HepG2 (cell line): ENCODE measurements around the gene UBAP1L.

ENCODE experiments used
- CEBPB ChIP-seq: IDR thresholded peaks from 2 replicates; pipeline ENCODE4 v1.6.1; 2011; ENCODE audit warnings: low read depth, low read length, improper control_type of control experiment, borderline replicate concordance
- CEBPG ChIP-seq: IDR thresholded peaks from 2 replicates; pipeline ENCODE4 v1.6.1; 2016
- CTCF ChIP-seq: sonication (generic); formaldehyde crosslinking; IDR thresholded peaks from 2 replicates; pipeline ENCODE4 v1.5.0; 2020; ENCODE audit warnings: mild to moderate bottlenecking, missing genetic modification reagents, moderate library complexity
- EZH2 ChIP-seq: conservative IDR thresholded peaks from 2 replicates; pipeline ENCODE4 v1.6.1; 2012; ENCODE audit warnings: mild to moderate bottlenecking, low read depth, low read length, moderate library complexity
- FOXA1 ChIP-seq, 2 experiments: fragments of 450-650 bp in 1 of 2; sonication (generic) in 1 of 2; formaldehyde crosslinking in 1 of 2; IDR thresholded peaks; 2 replicates each; pipeline versions ENCODE4 v1.4.0 to v1.6.1; 2016 to 2020; ENCODE audit warnings: missing genetic modification reagents in 1 of 2
- HMGXB3 ChIP-seq: sonication (generic); formaldehyde crosslinking; IDR thresholded peaks from 2 replicates; pipeline ENCODE4 v1.4.0; 2020; ENCODE audit warnings: missing genetic modification reagents, borderline replicate concordance
- ZNF780A ChIP-seq: sonication (generic); formaldehyde crosslinking; IDR thresholded peaks from 2 replicates; pipeline ENCODE4 v1.8.0; 2022; ENCODE audit warnings: mild to moderate bottlenecking, missing genetic modification reagents, moderate library complexity
- ZSCAN29 ChIP-seq: sonication (generic); formaldehyde crosslinking; conservative IDR thresholded peaks from 2 replicates; pipeline ENCODE4 v1.4.0; 2020; ENCODE audit warnings: mild to moderate bottlenecking, missing genetic modification reagents

- TF ChIP-seq FOXA1 (IDR thresholded peaks at IDR 0.05) (no peak), FOXA1 (CRISPR knock-in tag; IDR thresholded peaks at IDR 0.05) (no peak), CEBPB (no peak), ZNF780A (CRISPR knock-in tag) (no peak), EZH2 (no peak), ZSCAN29 (CRISPR knock-in tag) (no peak), CTCF (CRISPR knock-in tag) (no peak), HMGXB3 (no peak), CEBPG (CRISPR knock-in tag) (no peak)
These were observed 33.7 kb downstream of the UBAP1L start for GRCh38 chr15:65081270-65081669.
